Measurements from ENCODE around the gene PASD1.

The PASD1 gene

DNA sequence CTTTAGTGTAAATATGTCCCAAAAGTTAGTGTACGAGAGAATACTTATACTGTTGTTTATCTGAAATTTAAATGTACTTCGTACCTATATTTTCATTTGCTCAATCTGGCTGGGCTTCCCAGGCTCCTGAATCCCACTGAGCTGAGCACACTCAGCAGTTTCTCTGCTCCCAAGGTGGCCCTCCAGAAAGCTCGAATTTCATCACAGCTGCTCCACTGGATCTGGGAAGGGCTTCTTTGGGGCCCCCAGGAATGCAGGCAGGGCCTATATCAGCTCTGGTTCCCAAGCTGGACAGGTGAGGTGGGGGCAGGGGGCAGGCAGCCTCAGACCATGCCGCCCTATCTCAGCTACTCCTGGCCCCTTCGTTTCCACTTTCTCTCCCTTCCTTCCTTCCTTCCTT lies 150.9 kb downstream of the PASD1 start:
- no peak overlapping the region for H2AFZ ChIP-seq (ENCODE audit: low read length, unreplicated experiment)
- H3K27me3 ChIP-seq (ENCODE audit: insufficient read depth, low read length) = no peaks in the 10 kb centered on the region
- H3K79me2 ChIP-seq (ENCODE audit: control insufficient read depth, insufficient read depth, low read length, unreplicated experiment) = no peaks in the 10 kb centered on the region

DNA sequence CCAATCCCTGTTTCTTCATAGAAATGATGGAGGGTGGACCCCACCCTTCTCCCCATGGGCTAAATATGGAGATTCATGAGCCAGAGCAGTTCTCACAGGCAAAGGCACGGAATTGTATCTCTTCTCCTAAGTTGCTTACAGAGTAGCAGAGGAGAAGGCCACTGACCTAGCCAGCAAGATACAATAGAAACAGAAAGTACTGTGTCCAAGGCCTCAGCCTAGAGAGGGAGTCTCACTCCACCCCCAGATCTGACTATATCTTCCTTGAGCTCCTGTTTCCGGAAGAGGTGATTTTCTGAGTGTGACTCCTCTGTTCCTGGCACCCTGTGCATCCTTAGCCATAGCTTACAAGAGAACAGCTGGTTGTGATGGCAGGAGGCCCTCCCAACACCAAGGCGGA lies 152.3 kb downstream of the PASD1 start, which contains the start of gene FATE1:
Gene FATE1 (plus strand): TSS at position 284 of the 400 bp plus-strand sequence. CDS start 85 bp downstream, at position 369.
- Histone ChIP-seq H3K36me3 (ENCODE audit: insufficient read depth, low read length) (no peaks in the 10 kb centered on the region), H2AFZ (ENCODE audit: low read length, unreplicated experiment) (no peak within 1 kb of the TSS), H3K79me2 (ENCODE audit: control insufficient read depth, insufficient read depth, low read length, unreplicated experiment) (no peaks in the 10 kb centered on the region), H3K27me3 (ENCODE audit: insufficient read depth, low read length) (no peaks in the 10 kb centered on the region), H3K4me3 (ENCODE audit: low read depth, low read length) (no peak within 1 kb of the TSS), H3K4me1 (ENCODE audit: control insufficient read depth, insufficient read depth, low read length, unreplicated experiment) (no peaks in the 10 kb centered on the region), H3K27ac (ENCODE audit: low read depth, low read length) (no peak within 1 kb of the TSS)

More for the DNA sequence above, 150.9 kb downstream of the PASD1 start:
- H3K27ac ChIP-seq (ENCODE audit: low read depth, low read length) = no peak overlapping the region
- H3K36me3 ChIP-seq (ENCODE audit: insufficient read depth, low read length) = no peaks in the 10 kb centered on the region
- H3K4me3 ChIP-seq (ENCODE audit: low read depth, low read length) = no peak overlapping the region
- H3K4me1 ChIP-seq (ENCODE audit: control insufficient read depth, insufficient read depth, low read length, unreplicated experiment) = no peaks in the 10 kb centered on the region

DNA sequence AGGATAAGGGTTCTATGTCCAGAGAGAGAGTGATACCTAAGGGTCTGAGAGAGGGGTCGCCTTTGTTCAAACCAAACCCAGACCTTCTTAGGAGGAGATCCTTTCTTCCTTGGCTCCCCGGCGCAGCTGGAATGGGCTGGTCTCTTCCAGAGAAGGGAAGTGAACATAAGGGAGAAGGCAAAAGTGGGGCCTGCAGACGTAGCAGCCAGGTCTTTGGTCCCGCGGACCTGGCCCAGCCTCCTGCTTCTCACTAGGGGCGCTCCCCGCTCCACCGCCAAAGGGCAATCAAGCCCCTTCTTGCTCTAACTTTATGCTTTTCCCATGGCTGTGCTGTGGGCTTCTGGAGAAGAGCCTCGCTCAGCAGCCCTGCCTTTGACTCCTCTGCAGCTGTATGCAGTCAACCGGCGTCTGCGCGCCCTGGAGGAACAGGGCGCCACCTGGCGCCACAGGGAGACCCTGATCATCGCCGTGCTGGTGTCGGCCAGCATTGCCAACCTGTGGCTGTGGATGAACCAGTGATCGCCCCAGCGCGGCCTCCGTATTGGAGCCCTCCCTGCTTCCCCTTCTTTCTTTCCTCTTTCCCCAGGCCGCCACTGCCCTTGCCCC lies 158.9 kb downstream of the PASD1 start:
- H3K4me3 ChIP-seq (ENCODE audit: low read depth, low read length) = no peak overlapping the region
- H3K4me1 ChIP-seq (ENCODE audit: control insufficient read depth, insufficient read depth, low read length, unreplicated experiment) = no peaks in the 10 kb centered on the region
- no peak overlapping the region for H2AFZ ChIP-seq (ENCODE audit: low read length, unreplicated experiment)
- H3K79me2 ChIP-seq (ENCODE audit: control insufficient read depth, insufficient read depth, low read length, unreplicated experiment) = no peaks in the 10 kb centered on the region
- no peak overlapping the region for H3K27ac ChIP-seq (ENCODE audit: low read depth, low read length)
- no peaks in the 10 kb centered on the region for H3K27me3 ChIP-seq (ENCODE audit: insufficient read depth, low read length)
- H3K36me3 ChIP-seq (ENCODE audit: insufficient read depth, low read length) = no peaks in the 10 kb centered on the region

DNA sequence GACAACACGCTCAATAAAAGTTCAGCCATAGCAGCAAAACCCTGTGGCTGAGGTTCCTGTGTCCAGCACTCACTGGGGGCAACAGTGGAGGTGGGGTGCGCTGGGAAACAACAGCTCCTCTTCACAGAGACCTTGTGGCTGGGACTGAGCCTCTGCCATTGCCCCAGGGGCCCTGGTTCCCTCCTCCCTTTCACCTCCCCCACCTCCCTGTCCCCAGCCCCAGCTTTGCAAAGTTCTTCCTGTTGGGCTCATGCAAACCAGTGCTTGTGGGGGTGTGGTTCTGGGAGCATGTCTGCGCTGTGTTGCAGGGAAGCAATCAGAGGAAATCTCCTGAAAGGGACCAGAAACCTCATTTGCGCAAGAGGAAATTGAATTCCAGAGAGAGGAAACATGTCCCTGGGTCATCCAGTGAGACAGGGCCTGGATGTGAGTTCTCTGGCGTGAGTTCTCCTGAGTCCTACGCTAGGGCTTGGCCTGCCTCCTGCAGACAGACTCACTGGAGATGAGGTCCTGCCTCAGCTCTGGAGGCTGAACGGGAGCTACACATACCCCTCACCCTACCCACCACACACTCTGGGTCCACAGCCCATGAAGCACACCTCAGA lies 159.8 kb downstream of the PASD1 start:
- H2AFZ ChIP-seq (ENCODE audit: low read length, unreplicated experiment) = no peak overlapping the region
- no peaks in the 10 kb centered on the region for H3K4me1 ChIP-seq (ENCODE audit: control insufficient read depth, insufficient read depth, low read length, unreplicated experiment)
- no peaks in the 10 kb centered on the region for H3K36me3 ChIP-seq (ENCODE audit: insufficient read depth, low read length)
- H3K79me2 ChIP-seq (ENCODE audit: control insufficient read depth, insufficient read depth, low read length, unreplicated experiment) = no peaks in the 10 kb centered on the region
- no peaks in the 10 kb centered on the region for H3K27me3 ChIP-seq (ENCODE audit: insufficient read depth, low read length)
- no peak overlapping the region for H3K27ac ChIP-seq (ENCODE audit: low read depth, low read length)
- H3K4me3 ChIP-seq (ENCODE audit: low read depth, low read length) = no peak overlapping the region

DNA sequence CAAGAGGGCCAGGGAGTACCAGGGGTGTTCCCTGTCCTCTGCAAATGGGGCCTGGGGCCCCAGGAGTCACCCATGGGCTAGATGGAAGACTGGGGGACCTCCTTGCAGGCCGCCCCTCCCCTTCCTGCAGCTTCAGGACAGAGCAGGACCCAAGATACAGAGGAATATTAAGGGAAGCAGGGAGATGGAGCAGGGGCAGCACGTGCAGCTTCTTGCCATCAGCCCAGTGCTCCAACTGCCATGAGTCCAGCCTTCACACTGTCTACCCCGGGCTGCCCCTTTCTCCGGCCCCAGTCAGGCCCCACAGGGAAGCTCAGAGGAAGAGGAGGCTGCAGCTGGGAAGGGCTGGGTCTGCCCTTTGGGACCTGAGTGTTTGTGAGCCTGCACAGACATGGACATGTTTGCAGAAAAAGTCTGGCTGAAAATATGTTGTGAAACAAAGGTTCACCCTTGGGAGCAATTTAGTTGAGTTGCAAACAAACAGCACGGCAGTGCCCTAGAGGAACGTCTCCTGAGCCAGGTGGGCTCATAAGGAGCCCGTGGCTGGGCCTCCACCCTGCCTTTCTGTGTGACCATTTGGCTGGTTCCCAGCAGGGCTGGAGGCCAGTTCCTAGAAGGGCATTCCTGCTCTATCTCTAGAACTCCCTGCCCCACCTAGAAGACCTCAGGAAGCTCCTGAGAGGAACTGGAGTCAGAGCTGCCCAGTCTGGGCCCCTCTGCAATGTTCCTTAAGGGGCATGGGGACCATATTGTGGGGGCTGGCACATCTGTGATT lies 161.3 kb downstream of the PASD1 start:
- H3K36me3 ChIP-seq (ENCODE audit: insufficient read depth, low read length) = no peaks in the 10 kb centered on the region
- no peak overlapping the region for H3K27ac ChIP-seq (ENCODE audit: low read depth, low read length)
- no peak overlapping the region for H3K4me3 ChIP-seq (ENCODE audit: low read depth, low read length)
- no peak overlapping the region for H2AFZ ChIP-seq (ENCODE audit: low read length, unreplicated experiment)
- no peaks in the 10 kb centered on the region for H3K79me2 ChIP-seq (ENCODE audit: control insufficient read depth, insufficient read depth, low read length, unreplicated experiment)
- no peaks in the 10 kb centered on the region for H3K4me1 ChIP-seq (ENCODE audit: control insufficient read depth, insufficient read depth, low read length, unreplicated experiment)
- H3K27me3 ChIP-seq (ENCODE audit: insufficient read depth, low read length) = no peaks in the 10 kb centered on the region

DNA sequence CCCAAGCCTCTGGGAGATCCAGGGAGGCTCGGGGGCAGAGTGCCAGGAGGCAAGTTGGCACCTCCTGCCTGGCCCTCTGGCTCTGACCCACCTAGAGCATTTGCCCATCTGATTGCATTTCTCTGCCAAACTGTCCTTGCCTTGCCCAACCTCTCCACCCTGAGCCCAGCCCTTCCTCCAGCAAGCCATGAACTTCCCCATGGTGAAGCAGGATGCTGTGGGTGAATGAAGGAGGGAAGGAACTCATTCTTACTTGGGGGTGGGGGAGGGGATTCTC lies 161.8 kb downstream of the PASD1 start:
- no peaks in the 10 kb centered on the region for H3K79me2 ChIP-seq (ENCODE audit: control insufficient read depth, insufficient read depth, low read length, unreplicated experiment)
- H3K27ac ChIP-seq (ENCODE audit: low read depth, low read length) = no peak overlapping the region
- no peaks in the 10 kb centered on the region for H3K4me1 ChIP-seq (ENCODE audit: control insufficient read depth, insufficient read depth, low read length, unreplicated experiment)
- no peak overlapping the region for H3K4me3 ChIP-seq (ENCODE audit: low read depth, low read length)
- H3K27me3 ChIP-seq (ENCODE audit: insufficient read depth, low read length) = no peaks in the 10 kb centered on the region
- no peak overlapping the region for H2AFZ ChIP-seq (ENCODE audit: low read length, unreplicated experiment)
- H3K36me3 ChIP-seq (ENCODE audit: insufficient read depth, low read length) = no peaks in the 10 kb centered on the region

Measured in ACC112 (cell line).